ENCODE data around the gene PSENEN.
"Not testable (repeated sequence)": the region's sequence is repeated elsewhere in the genome, so short reads cannot be mapped to it uniquely, and the experiment has no call there.

PSENEN gene

DNA sequence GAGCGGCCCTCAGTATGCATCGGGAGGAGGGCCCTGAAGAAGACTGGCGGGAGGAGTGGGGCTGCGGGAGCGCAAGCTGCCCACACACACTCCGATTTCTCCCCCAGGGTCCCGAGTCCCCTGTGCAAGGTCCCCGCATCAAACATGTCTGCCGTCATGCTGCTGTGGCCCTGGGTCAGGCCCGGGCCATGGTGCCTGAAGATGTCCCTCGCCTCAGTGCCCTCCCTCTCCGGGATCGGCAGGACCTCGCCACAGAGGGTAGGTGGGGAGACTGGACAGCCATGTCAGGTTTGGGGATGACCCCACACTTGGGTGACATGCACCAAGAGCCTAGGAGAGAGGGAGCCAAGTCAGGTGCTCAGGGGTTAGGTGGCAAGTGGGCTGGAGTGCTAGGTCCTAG lies 23.0 kb upstream of the PSENEN start:
- Histone ChIP-seq H3K36me3 (ENCODE audit: insufficient read depth, low read length) (peaks cover 65% of the 10 kb centered on the region; the same call in 1 of the 2 replicates), H3K27ac (no peak overlapping the region), H3K4me3 (no peak overlapping the region), H3K9me3 (ENCODE audit: low read depth, low read length) (no peaks in the 10 kb centered on the region), H3K9ac (ENCODE audit: insufficient read length) (no peak overlapping the region)
- DNase-seq (ENCODE audit: low read depth, low spot score) = no peak
- TF ChIP-seq POLR2AphosphoS5 (IDR thresholded peaks at IDR 0.05; ENCODE audit: borderline replicate concordance, low read depth, low read length) (no peak), FOXP2 (optimal IDR thresholded peaks at IDR 0.05; ENCODE audit: control extremely low read depth, extremely low read length, insufficient read depth) (no peak), EZH2 (IDR thresholded peaks at IDR 0.05) (no peak)

DNA sequence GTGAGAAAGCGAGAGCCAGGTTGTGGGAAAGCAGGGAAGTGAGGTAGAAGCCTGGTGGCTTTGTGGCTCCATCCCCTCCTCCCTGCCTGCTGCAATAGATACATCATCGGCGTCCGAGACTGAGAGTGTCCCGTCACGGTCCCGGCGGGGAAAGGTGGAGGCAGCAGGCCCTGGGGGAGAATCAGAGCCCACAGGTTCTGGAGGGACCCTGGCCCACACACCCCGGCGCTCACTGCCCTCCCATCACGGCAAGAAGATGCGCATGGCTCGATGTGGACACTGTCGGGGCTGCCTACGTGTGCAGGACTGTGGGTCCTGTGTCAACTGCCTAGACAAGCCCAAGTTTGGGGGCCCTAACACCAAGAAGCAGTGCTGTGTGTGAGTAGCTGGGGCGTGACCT lies 22.6 kb upstream of the PSENEN start:
- Histone ChIP-seq H3K36me3 (ENCODE audit: insufficient read depth, low read length) (peaks cover 68% of the 10 kb centered on the region; the same call in 1 of the 2 replicates), H3K9ac (ENCODE audit: insufficient read length) (no peak overlapping the region), H3K27ac (no peak overlapping the region), H3K9me3 (ENCODE audit: low read depth, low read length) (no peaks in the 10 kb centered on the region), H3K4me3 (no peak overlapping the region)
- DNase-seq (ENCODE audit: low read depth, low spot score) = no peak
- TF ChIP-seq EZH2 (IDR thresholded peaks at IDR 0.05) = no peak
- TF ChIP-seq POLR2AphosphoS5 (IDR thresholded peaks at IDR 0.05; ENCODE audit: borderline replicate concordance, low read depth, low read length) = no peak
- no peak for TF ChIP-seq FOXP2 (optimal IDR thresholded peaks at IDR 0.05; ENCODE audit: control extremely low read depth, extremely low read length, insufficient read depth)

DNA sequence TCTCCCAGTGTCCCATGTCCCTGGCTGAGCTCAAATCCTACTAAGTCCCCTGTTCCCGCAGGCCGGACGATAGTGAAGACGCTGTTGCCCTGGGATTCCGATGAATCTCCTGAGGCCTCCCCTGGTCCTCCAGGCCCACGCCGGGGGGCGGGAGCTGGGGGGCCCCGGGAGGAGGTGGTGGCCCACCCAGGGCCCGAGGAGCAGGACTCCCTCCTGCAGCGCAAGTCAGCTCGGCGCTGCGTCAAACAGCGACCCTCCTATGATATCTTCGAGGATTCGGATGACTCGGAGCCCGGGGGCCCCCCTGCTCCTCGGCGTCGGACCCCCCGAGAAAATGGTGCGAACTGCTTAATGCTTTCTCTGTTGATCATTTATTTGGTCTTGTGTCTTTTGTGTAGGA lies 21.8 kb upstream of the PSENEN start:
- Histone ChIP-seq H3K27ac (no peak overlapping the region), H3K4me3 (no peak overlapping the region), H3K36me3 (ENCODE audit: insufficient read depth, low read length) (peaks cover 72% of the 10 kb centered on the region; the same call in 1 of the 2 replicates), H3K9me3 (ENCODE audit: low read depth, low read length) (no peaks in the 10 kb centered on the region), H3K9ac (ENCODE audit: insufficient read length) (no peak overlapping the region)
- TF ChIP-seq FOXP2 (optimal IDR thresholded peaks at IDR 0.05; ENCODE audit: control extremely low read depth, extremely low read length, insufficient read depth) (no peak), EZH2 (IDR thresholded peaks at IDR 0.05) (no peak), POLR2AphosphoS5 (IDR thresholded peaks at IDR 0.05; ENCODE audit: borderline replicate concordance, low read depth, low read length) (no peak)
- no peak for DNase-seq (ENCODE audit: low read depth, low spot score)

- H3K36me3 ChIP-seq (ENCODE audit: insufficient read depth, low read length) = peaks cover 76% of the 10 kb centered on the region; the same call in 1 of the 2 replicates
- H3K4me3 ChIP-seq; H3K9me3 ChIP-seq (ENCODE audit: low read depth, low read length); H3K9ac ChIP-seq (ENCODE audit: insufficient read length); DNase-seq (ENCODE audit: low read depth, low spot score); H3K27ac ChIP-seq: not testable (repeated sequence)
Observed at GRCh38 chr19:35724132-35724531, 21.3 kb upstream of the PSENEN start.

DNA sequence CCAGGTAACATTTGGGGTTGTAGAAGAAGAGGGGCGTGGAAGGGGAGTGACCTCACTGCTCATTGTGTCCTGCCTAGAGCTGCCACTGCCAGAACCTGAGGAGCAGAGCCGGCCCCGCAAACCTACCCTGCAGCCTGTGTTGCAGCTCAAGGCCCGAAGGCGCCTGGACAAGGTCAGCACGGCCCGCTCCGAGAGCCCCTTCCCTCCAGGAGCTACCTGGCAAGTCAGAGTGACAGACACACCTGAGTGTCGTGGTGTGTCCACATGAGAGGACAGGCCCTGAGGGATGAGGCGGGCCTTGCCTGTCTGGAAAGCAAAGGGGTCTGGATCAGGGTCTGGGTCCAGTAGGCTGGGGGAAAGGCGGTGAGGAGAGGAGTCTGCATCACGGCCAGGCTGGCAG lies 20.9 kb upstream of the PSENEN start:
- H3K36me3 ChIP-seq (ENCODE audit: insufficient read depth, low read length) = peaks cover 80% of the 10 kb centered on the region; the same call in 1 of the 2 replicates
- H3K4me3 ChIP-seq = no peak overlapping the region
- H3K9me3 ChIP-seq (ENCODE audit: low read depth, low read length) = no peaks in the 10 kb centered on the region
- no peak for TF ChIP-seq FOXP2 (optimal IDR thresholded peaks at IDR 0.05; ENCODE audit: control extremely low read depth, extremely low read length, insufficient read depth)
- no peak for TF ChIP-seq EZH2 (IDR thresholded peaks at IDR 0.05)
- TF ChIP-seq POLR2AphosphoS5 (IDR thresholded peaks at IDR 0.05; ENCODE audit: borderline replicate concordance, low read depth, low read length) = no peak
- DNase-seq (ENCODE audit: low read depth, low spot score) = no peak
- H3K9ac ChIP-seq (ENCODE audit: insufficient read length) = no peak overlapping the region
- H3K27ac ChIP-seq = no peak overlapping the region

- H3K36me3 ChIP-seq (ENCODE audit: insufficient read depth, low read length) = peaks cover 81% of the 10 kb centered on the region; the same call in 1 of the 2 replicates
- TF ChIP-seq FOXP2 (optimal IDR thresholded peaks at IDR 0.05; ENCODE audit: control extremely low read depth, extremely low read length, insufficient read depth) (no peak), EZH2 (IDR thresholded peaks at IDR 0.05) (no peak), POLR2AphosphoS5 (IDR thresholded peaks at IDR 0.05; ENCODE audit: borderline replicate concordance, low read depth, low read length) (no peak)
Observed at GRCh38 chr19:35725216-35725861, 20.1 kb upstream of the PSENEN start.

GRCh38 chr19:35727053-35727955 lies 18.1 kb upstream of the PSENEN start:
- Histone ChIP-seq H3K27ac (no peak overlapping the region), H3K9ac (ENCODE audit: insufficient read length) (no peak overlapping the region), H3K4me3 (no peak overlapping the region), H3K36me3 (ENCODE audit: insufficient read depth, low read length) (peaks cover 84% of the 10 kb centered on the region; the same call in 1 of the 2 replicates), H3K9me3 (ENCODE audit: low read depth, low read length) (no peaks in the 10 kb centered on the region)
- no peak for DNase-seq (ENCODE audit: low read depth, low spot score)
- TF ChIP-seq FOXP2 (optimal IDR thresholded peaks at IDR 0.05; ENCODE audit: control extremely low read depth, extremely low read length, insufficient read depth) = no peak
- TF ChIP-seq POLR2AphosphoS5 (IDR thresholded peaks at IDR 0.05; ENCODE audit: borderline replicate concordance, low read depth, low read length) = no peak
- TF ChIP-seq EZH2 (IDR thresholded peaks at IDR 0.05) = no peak

More at GRCh38 chr19:35725216-35725861, 20.1 kb upstream of the PSENEN start:
- Histone ChIP-seq H3K27ac (no peak overlapping the region), H3K9me3 (ENCODE audit: low read depth, low read length) (no peaks in the 10 kb centered on the region), H3K4me3 (no peak overlapping the region), H3K9ac (ENCODE audit: insufficient read length) (no peak overlapping the region)
- DNase-seq (ENCODE audit: low read depth, low spot score) = no peak

DNA sequence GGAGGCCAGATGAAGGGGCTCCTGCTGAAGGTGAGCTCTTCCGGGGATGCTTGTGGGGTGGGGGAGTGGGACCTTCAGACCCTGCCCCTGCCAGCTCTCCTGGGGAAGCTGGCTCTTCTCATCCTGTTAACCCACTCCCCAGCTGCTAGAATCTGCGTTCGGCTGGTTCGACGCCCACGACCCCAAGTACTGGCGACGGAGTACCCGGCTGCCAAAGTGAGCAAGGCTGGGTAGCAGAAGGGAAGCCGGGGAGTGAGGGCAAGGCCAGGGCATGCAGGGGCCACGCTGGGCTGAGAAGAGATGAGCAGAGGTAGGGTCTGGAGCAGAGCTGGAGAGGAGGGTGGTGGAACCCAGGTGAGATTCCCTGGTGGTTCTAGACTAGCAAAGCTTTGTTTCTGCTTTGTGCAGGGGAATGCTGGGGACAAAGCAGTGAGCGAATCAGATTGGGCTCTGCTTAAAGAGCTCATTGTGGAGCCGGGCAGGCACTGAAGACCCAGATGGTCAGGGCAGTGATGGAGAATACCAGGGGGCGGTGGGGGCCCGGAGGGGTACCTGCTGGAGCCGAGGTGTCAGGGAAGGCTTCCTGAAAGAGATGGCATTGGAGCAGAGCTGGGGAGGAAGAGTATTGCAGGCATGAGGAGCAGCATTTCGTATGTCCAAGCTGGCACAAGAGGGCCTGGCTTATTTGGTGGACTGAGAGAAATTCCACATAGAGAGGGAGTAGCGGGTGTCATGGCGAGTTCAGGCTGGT lies 17.3 kb upstream of the PSENEN start:
- H3K9me3 ChIP-seq (ENCODE audit: low read depth, low read length) = no peaks in the 10 kb centered on the region
- no peak overlapping the region for H3K27ac ChIP-seq
- DNase-seq (ENCODE audit: low read depth, low spot score) = no peak
- peaks cover 80% of the 10 kb centered on the region; the same call in 1 of the 2 replicates for H3K36me3 ChIP-seq (ENCODE audit: insufficient read depth, low read length)
- TF ChIP-seq FOXP2 (optimal IDR thresholded peaks at IDR 0.05; ENCODE audit: control extremely low read depth, extremely low read length, insufficient read depth) = no peak
- TF ChIP-seq POLR2AphosphoS5 (IDR thresholded peaks at IDR 0.05; ENCODE audit: borderline replicate concordance, low read depth, low read length) = no peak
- H3K9ac ChIP-seq (ENCODE audit: insufficient read length) = no peak overlapping the region
- H3K4me3 ChIP-seq = no peak overlapping the region

Data from SK-N-MC (cell line).